ENCODE data around the gene CTU2.
A peak's percentile ranks its signal among the peaks of the same experiment; 100 is the strongest.
"Not testable (repeated sequence)": the region's sequence is repeated elsewhere in the genome, so short reads cannot be mapped to it uniquely, and the experiment has no call there.

The CTU2 gene

DNA sequence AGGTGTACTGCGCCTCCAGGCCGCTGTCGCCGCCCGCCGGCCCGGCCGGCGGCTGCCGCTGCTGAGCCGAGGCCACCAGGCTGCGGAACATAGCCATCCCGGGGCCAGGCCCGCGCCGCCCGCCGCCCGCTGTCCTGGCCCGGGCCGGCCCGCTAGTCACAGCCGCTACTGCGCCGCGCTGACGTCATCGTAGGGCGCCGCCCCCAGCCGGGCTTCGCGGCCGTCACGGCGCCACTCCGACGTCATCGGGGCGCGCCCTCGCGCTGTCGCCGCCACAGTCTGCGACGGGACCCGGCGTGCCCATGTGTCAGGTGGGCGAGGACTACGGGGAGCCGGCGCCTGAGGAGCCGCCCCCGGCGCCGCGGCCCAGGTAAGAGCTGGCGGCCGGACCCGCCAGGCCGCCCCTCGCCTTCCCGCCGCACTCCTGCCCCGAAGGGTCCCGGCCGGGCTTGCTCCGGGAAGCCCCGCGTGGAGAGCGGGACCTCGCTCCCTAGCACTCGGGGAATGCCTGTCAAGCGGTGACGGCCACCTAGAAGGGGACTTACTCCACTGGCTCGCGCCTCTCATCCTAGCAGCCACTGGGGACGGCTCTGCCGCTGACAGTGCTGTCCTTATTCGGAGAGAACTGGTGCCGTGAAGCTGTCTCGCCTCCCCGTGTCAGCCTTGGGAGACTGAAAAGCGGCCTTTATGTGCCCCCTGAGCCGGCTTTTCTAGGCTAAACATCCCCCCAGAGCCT lies at the start of gene CTU2, which contains the start of gene RNF166:
TSS of gene CTU2 (plus strand) at position 275 of the 736 bp plus-strand sequence. CDS start at position 303, 28 bp downstream.
TSS of gene RNF166 (minus strand) at position 180 of the 736 bp plus-strand sequence. CDS start at position 97, 83 bp downstream.
- peak; percentile 92 for DNase-seq

DNA sequence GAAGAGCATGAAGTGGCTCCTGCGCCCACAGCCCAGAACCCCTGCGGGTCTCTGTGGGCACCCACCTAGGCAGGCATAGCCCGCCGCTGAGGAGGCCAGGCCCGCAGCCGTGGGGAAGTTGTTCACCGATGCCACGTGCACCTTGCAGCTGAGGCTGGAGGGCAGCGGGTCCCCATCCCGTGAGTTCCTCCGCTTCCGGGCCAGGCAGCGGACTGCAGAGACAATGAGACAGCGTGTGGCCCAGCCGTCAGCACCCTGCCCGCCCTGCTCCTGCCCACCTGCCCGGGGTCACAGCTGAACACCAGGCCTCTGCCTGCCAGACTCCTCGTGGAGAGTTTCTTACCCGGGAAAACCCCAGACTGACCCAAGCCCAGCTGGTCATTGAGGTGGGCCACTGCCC lies 48.9 kb upstream of the CTU2 start:
- DNase-seq: no peak

GRCh38 chr16:88658714-88659113 lies 47.6 kb upstream of the CTU2 start:
- no peak for DNase-seq

DNA sequence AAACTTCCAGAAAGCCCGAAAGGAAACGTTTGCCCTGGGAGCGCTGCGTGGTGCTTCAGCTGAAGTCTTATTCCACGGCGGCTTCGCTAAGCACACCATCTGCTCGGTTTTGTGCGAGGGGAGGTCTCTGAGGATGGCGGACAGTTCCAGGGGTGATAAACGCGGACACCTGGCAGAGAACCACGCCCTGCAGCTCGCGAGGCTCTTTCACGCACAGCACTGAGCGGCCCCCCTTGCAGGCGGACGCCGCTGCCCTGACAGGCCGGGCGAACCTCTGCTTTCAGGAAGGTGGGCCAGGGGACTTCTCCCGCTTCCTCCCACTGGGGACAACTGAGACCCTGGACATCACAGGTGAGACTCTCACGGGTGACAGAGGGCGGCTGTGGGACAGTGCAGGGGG lies 47.1 kb upstream of the CTU2 start:
- no peak for DNase-seq

GRCh38 chr16:88661468-88661867 lies 44.8 kb upstream of the CTU2 start:
- DNase-seq: no peak

GRCh38 chr16:88662222-88662842 lies 44.0 kb upstream of the CTU2 start:
- DNase-seq: no peak

DNA sequence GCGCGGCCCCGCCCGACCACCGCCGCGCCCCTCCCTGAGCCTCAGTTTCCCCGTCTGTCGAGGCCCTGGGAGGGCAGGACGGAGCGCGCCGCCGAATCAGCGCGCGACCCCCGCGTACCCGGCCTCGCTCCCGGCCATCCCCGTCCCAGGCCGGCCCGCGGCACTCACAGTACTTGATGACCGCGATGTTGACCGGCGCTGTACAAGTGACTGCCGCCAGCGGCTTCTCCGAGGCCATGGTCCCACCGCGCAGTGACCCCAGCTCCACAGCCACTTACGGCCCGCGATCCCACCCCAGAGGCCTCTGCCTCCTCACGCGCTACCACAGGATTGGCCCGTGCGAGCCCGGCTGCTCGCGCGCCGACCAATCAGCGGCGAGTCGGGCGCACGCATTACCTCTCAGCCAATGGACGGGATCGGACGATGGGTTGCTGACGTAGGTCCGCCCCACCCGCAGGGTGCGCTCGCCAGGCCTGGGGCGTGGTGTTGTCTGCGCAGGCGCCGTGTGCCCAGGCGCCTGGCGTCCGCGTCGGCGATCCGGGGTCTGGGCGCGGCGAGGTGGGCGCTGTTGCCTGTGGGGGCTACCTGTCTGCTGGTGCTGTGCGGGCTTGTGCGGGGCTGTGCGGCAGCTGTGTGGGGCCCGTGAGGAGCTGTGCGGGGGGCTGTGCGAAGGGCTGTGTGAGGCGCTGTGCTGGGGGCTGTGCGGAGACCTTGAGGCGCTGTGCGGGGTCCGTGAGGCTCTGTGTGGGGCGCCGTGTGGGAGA lies 43.3 kb upstream of the CTU2 start, which contains the start of gene MVD:
TSS of gene MVD (minus strand) at position 249 of the 764 bp plus-strand sequence. CDS start at position 238, 11 bp downstream.
- DNase-seq: peak; percentile 98

DNA sequence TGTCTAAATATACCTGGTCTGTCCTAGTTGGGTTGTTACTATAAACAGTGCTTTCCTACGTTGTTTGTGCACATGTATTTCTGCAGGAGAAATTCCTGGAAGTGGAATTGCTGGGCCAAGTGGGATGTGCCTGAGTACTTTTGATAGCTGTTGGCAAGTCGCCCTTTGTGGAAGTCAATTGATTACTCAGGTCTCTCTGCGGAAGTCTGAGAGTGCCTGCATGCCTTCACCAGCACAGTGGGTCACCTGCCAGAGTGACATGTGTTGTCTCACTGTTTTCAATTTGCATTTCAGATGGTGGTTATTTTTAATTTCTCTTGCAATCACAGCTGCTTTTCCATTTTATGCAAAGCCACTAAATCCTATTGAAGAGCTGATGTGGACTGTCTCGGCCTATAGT lies 41.2 kb upstream of the CTU2 start:
- DNase-seq: no peak

DNA sequence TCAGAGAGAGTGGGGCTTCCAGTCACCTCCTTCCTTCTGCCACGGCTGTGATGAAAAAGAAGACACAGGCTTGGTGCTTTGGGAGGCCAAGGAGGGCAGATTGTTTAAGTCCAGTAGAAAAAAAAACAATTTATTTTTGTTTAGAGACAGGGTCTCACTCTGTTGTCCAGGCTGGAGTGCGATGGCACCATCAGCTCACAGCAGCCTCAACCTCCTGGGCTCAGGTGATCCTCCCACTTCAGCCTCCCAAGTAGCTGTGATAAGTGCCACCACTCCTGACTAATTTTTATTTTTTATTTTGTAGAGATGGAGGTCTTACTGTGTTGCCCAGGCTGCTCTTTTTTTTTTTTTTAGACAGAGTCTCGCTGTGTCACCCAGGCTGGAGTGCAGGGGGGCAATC lies 40.7 kb upstream of the CTU2 start:
- DNase-seq: no peak

GRCh38 chr16:88667461-88667860 lies 38.8 kb upstream of the CTU2 start:
- no peak for DNase-seq

DNA sequence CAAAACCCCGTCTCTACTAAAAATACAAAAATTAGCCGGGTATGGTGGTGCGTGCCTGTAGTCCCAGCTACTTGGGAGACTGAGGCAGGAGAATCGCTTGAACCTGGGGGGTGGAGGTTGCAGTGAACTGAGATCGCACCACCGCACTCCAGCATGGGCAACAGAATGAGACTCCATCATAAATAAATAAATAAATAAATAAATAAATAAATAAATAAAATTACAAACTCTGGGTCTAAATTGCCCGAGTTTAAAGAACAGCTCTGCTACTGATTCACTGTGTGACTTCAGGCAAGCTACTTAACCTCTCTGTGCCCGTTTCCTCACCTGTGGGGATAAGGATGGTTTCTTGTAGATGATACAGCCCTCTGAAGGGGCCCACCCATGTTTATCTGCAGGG lies 36.8 kb upstream of the CTU2 start:
- DNase-seq: not testable (repeated sequence)

GRCh38 chr16:88669980-88670379 lies 36.3 kb upstream of the CTU2 start:
- DNase-seq: no peak

DNA sequence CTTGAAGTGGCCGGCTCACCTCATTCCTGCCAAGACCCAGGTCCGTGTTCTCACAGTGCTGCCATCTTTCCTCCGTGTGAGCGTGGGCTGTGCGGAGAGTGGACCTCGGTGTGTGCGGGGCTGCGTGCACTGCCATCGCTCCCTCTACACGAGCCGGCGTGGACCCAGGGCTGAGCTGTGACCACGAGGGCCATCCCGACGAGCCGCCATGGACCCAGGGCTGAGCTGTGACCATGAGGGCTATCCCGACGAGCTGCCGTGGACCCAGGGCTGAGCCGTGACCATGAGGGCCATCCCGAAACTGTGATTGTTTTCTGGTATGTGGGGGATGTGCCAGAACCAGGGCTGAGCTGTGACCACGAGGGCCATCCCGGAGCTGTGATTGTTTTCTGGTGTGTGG lies 34.5 kb upstream of the CTU2 start:
- no peak for DNase-seq

GRCh38 chr16:88672776-88673175 lies 33.5 kb upstream of the CTU2 start:
- DNase-seq: no peak

- DNase-seq: no peak
Observed at GRCh38 chr16:88673716-88674379, 32.5 kb upstream of the CTU2 start.

- DNase-seq: no peak
Observed at GRCh38 chr16:88676502-88677242, 29.6 kb upstream of the CTU2 start.

DNA sequence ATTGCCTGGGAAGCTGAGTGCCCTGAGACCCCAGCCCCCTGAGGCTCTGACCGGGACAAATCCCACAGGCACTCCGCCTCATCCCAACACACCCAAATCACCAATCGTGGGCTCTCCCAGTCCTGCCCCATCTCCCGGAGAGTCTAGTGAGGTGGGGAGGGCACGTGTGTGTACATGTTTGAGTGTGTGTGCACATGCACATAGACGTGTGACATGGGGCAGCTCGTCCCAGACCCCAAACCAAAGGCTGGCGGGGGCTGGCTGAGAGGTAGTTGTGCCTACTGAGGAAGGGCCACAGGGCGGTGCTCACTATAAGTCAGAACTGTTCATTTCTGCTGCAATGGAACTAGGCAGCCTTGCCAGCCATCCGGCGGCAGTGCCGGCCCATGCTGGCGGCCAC lies 28.6 kb upstream of the CTU2 start:
- no peak for DNase-seq

GRCh38 chr16:88678224-88678979 lies 27.9 kb upstream of the CTU2 start:
- DNase-seq: no peak

DNA sequence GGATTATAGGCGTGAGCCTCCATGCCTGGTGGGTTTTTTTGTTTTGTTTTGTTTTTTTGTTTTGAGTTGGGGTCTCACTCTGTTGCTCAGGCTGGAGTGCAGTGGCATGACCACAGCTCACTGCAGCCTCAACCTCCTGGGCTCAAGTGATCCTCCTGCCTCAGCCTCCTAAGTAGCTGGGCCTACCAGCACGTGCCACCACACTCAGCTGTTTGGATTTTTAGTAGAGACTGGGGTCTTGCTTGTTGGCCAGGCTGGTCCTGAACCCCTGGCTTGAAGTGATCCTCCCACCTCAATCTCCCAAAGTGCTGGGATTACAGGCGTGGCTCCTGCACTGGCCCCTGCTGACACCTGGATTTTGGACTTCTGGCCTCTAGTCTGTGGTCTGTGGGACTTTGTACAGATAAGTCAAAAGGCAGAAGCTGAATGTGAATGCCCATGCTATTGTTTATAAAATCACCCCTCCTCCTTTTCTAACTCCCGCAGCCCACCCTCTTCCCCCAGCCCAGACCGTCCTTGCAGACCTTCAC lies 25.7 kb upstream of the CTU2 start:
- DNase-seq: no peak

DNA sequence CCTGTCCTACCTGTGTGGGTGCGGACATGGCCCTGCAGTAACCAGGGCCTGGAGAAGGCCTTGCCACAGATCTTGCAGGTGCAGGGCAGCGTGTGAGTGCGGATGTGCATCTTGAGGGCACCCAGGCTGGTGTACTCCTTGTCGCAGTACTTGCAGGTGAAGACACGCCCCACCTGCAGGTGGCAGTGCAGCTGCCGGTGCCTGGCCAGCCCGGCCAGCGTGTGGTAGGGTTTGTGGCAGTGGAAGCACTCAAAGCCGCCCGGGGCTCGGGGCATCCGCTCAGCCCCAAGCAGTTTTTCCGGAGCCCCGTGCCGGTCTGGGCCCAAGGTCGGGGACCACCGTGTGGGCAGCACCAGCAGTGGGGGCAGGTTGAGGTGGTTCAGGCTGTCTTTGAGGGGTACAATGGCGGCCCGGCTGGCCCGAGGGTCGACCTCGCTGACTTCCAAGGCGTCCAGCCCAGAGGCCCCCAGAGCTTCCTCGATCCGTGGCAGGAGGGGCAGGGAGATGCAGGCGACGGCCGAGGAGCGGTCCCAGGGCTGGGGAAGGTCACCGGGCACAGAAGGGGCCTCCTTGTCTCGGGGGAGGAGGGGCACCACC lies 25.1 kb upstream of the CTU2 start:
- DNase-seq: no peak
